HG03521 (cell line): ENCODE results near the gene RIC3.

Experiments
- ATAC-seq: cut with Tn5 transposase; IDR thresholded peaks from one replicate; pipeline ENCODE4 v1.9.1; 2021; ENCODE audit warnings: mild to moderate bottlenecking, moderate library complexity; ENCODE audit not compliant: unreplicated experiment

RIC3 gene, protein sequence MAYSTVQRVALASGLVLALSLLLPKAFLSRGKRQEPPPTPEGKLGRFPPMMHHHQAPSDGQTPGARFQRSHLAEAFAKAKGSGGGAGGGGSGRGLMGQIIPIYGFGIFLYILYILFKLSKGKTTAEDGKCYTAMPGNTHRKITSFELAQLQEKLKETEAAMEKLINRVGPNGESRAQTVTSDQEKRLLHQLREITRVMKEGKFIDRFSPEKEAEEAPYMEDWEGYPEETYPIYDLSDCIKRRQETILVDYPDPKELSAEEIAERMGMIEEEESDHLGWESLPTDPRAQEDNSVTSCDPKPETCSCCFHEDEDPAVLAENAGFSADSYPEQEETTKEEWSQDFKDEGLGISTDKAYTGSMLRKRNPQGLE

DNA sequence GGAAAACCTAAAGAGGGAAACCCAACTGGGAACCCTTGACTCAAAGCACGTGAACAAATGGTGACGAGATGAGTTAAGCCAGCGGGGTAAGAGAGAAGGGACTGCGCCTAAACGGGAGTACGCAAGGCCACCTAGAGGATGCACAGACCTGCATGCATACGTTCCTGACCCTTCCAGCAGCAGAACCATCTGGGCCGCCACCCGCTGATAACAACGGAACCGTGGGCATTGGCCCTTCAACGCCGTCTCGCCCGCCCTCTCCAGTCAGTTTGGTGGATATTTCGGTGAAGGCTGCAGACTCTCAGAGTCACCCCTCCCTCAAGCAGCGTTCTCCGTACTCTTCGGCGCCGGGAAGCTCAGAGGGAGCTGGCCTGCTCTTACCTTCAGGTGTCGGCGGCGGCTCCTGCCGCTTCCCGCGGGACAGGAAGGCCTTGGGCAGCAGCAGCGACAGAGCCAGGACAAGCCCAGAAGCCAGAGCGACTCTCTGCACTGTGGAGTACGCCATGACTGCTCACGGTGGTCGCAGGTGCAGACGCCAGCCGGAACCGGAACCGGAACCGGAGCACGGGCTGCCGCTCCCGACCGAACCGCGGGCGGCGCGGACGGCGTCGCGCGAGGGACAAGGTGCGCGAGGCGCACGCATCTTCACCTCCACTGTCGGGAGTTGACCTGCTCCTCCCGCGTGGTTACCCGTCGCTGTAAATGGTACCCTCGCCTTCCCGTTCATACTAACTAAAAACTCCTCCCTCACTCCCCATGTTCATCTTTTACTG lies at the start of gene RIC3:
TSS of gene RIC3 (minus strand) at position 541 of the 773 bp plus-strand sequence. CDS start at position 505, 36 bp downstream.
- ATAC-seq, result peak; percentile 70

DNA sequence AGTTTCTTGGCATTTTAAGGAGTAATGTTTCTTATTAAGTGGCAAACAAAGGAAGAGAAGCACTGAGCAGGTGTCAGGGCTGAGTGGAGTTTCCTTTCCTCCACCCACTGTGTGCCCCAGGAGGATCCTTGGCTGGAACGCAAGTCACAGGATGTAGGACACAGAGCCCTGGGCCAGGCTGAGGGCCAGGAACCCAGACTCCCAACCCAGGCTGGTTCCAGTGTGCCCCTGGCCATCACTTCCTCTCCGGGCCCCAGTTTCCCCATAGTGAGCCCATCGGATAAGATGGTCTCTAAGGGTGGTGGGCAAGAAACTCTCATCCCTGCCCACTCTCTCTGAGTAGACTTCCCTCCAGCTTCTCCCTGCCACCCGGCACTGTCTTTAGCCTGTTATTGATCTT lies 49.6 kb upstream of the RIC3 start:
- no peak for ATAC-seq

DNA sequence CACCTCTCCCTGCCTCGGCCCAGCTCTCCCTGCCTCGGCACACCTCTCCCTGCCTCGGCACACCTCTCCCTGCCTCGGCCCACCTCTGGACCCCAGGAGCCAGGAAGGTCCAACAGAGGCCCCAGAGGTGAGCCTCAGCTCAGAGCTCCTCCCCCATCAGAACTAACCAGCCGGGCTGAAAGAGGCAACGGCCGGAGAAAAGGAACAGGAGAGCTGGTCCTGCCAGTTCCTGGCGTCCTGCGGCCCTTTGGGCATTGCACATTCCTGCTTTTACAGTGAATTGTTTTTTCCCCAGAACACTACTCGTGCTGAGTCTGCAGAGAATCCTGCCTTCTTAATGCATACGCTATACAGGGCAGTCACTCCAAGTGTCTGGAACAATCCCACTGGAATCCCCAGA lies 49.1 kb upstream of the RIC3 start:
- no peak for ATAC-seq

DNA sequence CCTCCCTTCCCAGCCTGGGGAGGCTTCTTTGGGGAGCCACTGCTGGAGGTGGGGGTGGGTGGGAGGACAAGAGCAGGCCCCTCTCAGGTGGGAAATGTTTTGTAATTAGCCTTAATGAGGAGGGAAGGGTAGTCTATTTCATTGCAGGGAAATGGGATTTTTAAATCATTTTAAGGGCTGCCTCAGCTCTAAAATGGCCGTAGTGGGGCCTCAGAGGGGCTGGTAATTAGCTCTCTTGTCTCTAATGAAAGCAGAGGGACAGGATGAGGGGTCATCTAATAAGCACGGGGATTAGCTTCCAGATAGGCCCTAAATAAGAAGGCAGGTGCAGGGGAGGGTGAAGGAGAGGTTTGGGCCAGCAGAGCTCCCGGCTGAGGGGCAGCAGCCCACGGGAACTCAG lies 48.3 kb upstream of the RIC3 start:
- ATAC-seq, result no peak

DNA sequence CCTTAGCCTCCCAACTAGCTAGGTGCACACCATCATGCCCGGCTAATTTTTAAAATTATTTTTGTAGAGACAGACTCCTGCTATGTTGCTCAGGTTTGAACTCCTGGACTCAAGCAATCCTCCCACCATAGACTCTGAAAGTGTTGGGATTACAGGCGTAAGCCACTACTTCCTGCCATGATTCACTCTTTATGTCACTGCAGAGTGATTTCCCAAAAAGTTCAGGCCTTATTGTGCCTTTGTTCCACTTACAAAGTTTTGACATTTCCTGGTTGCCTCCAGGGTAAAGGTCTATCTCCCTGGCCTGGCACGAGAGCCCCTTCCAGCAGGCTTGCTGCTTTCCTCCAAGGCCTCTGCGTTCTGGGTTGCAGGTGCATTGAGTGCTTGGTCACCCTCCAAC lies 44.6 kb upstream of the RIC3 start:
- ATAC-seq, result no peak

DNA sequence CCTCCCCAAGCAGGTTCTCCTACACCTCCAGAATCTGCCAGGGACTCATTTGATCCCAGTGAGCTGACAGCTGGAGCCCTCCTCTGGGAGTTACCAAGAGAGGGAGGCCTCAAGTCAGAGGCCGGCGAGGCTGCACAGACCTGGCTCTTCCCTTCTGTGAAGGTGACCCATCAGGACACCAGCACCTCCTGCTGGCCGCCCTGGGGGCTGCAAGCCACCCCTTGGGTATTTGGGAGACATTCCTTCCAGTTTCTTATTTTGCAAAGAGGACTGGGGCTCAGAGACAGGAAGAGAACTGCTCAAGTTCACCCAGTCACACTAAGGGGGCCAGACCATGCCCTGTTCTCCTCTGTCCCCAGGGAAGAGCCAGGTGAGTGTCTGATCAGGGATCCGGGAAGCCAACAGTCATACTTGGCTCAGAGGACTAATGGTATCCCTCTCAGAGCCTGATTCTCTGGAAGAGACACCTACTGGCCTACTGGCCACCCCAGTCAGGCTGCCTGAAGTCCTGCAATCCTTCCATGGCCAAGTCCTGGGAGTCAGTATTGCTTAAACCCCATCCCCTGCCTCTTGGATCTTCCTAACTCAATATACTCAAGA lies 40.5 kb upstream of the RIC3 start:
- ATAC-seq, result no peak

DNA sequence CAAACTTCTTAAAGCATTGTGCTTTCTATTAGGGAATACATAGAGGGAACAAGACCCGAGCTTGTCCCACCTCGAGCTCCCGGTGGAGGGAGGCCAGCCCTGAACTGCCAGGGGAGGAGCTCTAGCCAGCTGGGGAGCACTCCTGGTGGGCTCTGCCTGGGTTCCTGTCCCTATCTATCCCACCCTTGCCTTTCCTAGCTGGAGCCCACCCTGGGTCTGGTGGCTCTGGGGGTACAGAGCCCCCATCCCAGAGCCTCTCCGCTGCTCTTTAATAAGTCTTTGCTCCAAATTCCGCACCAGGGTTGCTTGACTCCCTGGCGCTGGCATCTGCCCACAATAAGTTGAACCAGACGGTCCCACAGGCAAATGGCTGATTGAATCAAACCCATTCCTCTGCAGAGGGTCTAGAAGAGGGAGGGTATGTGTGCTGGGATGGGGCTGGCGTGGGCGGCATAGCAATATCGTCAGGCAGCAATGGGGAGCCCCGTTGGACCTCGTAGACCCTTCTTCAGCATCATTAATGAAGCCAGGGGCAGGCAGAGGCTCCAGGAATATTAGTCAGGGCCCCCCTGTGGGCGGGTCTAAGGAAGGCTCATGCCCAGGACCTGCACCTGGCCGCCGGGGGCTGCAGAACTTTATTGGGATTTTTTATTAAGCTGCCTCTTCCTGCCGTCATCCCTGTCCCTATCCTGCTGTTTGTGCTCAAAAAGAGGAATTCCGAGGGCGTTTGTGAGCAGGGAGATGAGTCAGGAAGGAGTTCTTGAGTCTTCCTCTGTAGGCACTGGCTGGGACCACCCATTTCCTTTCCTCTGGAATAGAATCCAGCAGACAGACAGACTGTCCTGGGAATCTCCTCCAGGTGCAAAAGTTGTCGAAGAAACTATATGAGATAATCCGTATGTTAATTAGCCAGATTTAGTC lies 38.5 kb upstream of the RIC3 start:
- no peak for ATAC-seq

DNA sequence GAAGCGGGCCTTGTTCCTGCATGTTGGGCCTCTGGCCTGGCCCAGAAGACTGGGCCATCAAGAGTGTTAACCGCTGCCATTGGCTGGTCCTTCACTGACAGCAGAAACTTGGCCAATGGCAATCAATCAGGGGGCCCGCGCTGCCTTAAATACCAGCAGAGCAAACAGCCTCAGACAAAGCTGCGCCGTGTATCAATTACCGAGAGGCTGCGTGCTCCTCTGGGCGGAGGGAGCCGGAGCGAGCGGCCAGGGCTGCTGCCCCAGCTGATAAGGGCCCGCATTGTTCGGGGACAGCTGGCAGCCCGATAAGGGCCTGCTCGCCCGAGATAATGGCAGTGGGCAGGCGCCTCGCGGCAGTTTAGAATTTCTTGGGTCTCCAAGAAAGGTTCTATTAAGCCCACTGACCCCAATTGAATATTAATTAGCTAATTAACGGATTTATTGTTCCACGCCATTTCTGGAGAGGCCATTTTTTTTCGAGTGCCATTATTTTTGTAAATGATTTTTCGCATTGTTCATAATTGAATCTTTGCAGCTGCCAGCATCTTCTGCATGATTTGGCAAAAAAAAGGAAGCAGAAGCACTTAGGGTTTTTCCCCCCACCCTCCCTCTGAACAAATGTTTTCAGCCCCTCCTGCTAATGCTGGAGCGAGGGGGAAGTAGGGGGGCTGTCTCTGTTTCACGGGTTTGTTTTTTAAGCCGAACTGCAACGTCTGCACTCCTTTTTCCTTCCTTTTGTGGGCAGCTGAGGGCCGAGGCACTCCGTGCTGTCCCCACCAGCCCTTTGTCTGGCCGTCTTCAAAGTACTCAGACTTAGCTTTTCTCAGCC lies 37.6 kb upstream of the RIC3 start:
- ATAC-seq, result no peak

DNA sequence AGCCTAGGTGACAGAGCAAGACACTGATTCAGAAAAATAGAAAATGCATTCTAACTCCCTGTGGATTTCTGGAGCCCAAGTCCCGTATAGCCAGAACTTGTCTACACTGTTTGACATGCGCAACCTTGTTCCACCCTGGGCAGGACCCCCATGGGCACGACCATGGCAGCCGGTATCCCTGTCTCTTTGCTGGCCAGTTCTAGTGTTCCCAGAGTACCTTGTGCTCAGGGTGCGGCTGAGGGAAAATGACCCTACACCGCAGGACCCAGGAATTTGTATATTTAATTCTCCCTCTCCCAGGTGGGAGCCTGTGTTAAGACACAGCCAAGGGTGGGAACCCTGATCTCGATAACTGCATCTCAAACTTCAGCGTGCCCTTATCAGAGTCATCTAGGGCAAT lies 36.7 kb upstream of the RIC3 start:
- ATAC-seq, result no peak

DNA sequence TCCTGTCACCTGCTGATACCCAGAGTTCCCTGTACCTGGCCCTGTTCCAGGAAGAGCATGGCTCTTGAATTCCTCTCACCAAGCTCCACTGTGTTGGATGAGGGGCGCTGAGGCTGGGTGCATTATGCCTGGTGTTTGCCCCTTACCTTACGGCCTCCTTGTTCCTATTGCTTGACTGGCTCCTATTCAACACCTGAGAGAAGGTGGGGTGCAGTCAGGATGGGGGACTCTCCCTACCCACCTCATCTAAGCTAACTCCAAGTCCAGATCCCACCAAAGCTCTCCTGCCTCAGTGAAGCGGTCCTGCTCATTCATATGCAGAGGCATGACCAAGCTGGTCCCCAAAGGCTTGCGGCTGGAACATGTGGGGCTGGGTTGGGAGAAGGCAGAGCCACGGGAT lies 35.8 kb upstream of the RIC3 start:
- no peak for ATAC-seq

DNA sequence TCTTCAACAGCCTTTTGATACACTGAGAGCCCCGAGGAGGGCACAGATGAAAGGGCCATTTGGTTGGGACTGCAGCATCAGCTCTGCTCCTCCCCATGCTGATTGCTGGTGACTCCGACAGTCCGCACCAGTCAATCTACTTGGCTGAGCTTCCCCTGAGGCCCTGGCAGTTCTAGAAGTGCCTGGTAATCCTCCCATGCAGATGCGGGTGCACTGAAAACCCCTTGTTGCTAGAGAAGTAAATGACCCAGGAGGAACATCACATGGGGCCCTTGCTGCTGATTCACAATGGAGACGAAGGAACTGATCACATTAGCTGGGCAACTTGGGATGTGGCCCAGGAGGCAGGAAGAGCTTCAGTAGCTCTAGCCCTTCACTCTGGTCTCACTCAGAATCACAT lies 35.2 kb upstream of the RIC3 start:
- no peak for ATAC-seq

DNA sequence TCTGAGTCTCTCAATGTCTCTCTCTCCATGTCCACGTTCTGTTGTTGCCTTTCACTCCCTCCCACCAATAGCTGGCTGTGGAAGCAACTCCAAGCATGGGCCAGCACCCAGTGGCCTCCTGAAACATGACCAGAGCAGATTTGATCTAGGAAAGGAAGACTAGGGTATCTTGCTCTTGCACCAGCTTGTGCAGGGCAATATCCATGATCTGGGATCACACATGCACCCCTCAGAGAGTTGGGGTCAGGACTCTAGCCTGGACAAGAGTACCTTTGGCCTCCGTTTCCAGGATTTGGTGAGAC lies 34.5 kb upstream of the RIC3 start:
- ATAC-seq, result no peak

DNA sequence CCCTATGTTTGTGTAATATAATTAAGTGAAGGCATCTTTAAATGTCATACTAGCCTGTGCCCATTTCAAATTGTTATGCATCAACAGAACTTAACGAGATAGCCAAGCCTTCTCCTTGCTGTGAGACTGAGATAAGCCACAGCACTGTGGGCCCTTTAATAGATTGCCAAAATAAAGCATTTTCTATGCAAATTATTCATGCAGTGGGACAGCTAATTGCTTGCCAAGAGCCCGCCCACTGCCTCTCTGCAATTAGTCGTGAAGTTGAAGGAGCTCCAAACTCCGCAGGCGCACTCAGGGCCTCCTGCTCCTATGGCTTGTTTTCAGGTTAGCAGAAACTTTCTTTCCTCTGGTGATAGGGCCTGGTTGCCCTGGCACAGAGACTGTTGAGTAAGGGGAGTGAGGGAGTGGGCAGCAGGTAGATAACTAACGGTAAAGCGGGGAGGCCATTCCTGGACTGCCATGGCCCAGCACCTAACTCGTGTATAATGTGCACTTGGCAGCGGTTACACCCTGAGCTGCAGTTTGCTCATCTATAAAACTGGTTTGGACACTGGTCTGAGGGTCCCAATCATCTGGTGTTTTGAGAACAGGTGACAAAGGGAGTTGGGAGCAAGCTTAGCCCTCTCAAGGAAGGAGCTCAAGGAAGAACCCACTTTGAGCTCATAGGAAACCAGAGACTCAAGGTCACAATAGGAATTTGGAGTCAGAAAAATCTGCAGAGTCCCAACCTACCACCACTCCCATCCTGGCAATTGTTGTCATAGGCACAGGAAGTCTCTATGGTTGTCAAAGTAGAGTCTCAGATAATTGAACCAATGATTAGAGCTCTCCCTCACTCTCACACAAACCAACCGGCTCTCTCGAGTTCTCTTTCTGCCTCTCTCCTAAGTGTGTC lies 33.9 kb upstream of the RIC3 start:
- ATAC-seq, result no peak

DNA sequence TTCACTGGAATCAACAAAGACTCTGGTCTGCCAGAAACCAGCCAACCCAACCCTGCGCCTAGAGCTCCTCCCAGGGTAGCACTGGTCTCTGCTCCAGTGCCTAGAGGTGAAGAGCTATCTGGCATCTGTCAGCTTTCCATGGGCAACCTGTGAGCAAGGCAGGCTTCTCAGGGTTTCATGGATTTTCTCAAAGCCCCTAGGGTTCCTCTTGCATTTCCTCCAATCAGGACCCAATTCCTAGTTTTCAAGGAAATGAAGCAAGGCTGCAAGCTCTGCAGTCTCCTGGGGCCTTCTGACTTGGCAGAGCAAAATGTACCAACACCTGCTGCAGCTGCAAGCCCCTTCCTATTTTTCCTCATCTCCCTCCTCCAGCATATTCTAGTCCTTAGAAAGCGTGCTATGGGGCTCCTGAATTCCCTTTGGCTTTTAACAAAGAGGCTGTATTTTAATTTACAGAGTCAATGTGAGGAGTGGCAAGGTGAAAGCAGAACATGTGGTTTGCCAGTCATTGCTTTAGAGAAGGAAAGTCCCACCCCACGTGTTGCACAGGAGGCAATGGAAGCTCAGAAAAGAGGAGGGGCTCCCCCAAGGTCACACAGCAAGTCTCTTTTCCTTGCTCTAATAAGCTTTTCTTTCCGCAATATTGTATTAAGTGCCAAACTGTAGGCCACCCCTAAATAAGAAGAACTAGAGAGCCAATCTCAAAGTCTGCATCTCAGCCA lies 33.0 kb upstream of the RIC3 start:
- ATAC-seq, result peak; percentile 62

DNA sequence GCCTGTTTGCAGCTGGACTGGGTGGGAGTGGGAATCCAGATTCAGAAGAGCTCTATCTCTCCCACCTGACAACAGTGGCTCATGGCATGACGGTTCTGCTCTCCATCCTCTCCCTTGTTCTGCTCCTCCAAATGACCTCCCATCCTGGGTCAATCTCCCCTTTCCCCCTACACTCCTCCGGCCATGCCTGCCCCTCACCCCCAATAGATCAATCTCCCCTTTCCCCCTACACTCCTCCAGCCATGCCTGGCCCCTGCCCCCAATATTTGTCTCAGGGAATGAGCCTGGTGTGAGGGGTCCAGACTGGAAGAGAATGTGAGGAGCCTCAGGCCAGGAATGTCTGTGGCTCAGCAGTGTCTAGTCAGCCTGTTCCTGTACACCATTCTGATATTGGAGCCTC lies 30.9 kb upstream of the RIC3 start:
- ATAC-seq, result no peak

DNA sequence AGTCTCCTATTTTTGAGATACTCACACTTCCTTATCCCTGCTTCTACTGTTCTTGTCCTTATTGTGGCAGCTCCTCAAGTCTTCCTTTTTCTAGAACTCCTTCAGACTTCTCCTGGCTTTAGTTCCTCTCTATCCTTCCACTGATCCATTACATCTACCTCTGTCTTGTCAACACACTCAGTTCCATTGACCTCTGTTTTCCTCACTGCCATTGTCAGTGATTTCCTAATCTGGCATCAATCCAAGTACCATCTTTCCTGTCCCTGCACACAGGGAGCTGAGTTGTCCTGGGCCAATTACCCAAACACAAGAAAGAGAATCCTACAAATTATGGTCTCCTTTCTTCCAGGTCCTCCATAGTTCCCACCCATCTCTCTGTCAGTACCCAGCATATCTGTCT lies 27.9 kb upstream of the RIC3 start:
- no peak for ATAC-seq

DNA sequence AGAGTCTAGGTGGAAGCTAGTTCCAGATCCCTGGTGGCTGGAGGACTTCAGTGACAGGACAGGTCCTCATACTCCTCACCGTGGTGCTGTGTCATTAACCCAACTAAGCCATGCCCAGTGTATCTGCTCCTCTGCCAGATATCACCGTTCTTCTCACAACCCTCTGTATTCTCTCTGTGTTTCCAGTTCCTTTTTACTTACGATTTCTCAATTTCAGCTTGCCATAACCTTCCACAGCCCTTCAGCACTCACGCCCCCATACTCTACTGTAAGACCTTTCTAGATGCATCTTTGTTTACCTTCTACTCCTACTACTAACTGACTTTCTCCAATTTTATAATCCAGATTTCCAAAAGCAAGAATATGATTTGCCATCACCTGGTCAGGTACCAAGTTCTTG lies 26.1 kb upstream of the RIC3 start:
- no peak for ATAC-seq

DNA sequence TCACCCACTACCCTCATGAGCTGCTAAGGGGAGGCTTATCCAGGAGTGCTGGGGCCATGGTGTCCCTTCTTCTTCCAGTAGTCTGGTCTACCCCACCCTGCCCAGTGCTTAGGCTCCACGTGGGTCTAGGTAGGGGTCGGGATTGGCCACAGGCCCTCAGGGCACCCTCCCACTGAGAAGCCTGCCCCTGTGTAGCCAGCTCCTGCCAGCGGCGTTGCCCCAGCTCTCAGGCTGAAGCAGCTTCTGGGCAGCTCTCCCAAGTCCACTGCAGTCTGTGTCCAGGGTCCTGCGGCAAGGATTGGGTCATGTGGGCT lies 24.0 kb upstream of the RIC3 start:
- ATAC-seq, result no peak
